ENCODE results near the gene DENND6A. TPM values are rescaled to one million over a fixed set of nuclear protein-coding genes. Genes with fewer than 3 reads are reported as not detected.
"Not testable (repeated sequence)": the region's sequence is repeated elsewhere in the genome, so short reads cannot be mapped to it uniquely, and the experiment has no call there.

DENND6A gene
- total RNA-seq, 2 experiments from 2014 or later = 30.6 to 31.9 TPM

DNA sequence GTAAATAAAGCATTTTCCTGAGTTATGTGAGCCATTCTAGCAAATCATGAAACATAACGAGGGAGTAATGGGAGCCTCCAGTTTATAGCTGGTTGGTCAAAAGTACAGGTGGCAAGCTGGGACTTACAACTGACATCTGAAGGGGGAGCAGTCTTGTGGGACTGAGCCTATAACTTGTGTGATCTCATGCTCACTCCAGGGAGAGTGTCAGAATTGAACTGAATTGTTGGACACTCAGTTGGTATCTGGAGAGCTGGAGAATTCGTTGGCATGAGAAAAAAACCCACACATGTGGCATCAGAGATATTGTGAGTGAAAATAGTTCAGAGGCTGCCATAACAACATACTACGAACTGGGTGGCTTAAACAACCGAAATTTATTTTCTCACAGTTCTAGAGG is 22.8 kb upstream of the DENND6A start:
- Mint-ChIP-seq H3K27me3 (peaks cover 2% of the 10 kb centered on the region), H3K9me3 (peaks cover under 1% of the 10 kb centered on the region), H3K27ac (no peak overlapping the region), H3K4me1 (no peaks in the 10 kb centered on the region), H3K4me3 (no peak overlapping the region), H3K36me3 (no peaks in the 10 kb centered on the region)
- no peak for DNase-seq
- no peak for ATAC-seq (ENCODE audit: low read depth)
- POLR2A ChIA-PET = interaction anchor here (0.9 kb wide), 1 partner anchor 20 kb away, joined by 3 read pairs; no protein-coding TSS in a partner anchor

DNA sequence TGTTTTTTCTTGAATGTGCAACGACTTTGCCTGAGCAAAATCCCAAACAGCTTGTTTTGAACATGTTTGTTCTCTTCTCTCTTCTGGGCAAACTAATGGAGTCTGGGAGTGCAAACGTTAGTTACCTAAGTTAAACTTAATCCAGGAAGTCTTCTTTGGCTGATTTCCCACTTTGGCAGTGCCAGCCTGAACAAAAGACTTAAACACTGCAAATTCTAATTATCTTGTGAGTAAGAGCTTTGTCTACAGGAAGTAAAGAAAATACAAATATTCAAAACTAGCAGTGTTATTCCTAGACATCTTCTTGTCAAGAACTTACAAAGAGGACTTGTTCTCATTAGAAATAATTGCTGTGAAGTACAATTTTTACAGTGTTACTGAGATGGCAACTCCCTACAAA is 16.7 kb upstream of the DENND6A start:
- no peak overlapping the region for H3K4me3 Mint-ChIP-seq
- H3K27ac Mint-ChIP-seq = no peak overlapping the region
- no peaks in the 10 kb centered on the region for H3K4me1 Mint-ChIP-seq
- H3K9me3 Mint-ChIP-seq = peaks cover 2% of the 10 kb centered on the region
- DNase-seq = no peak
- POLR2A ChIA-PET = no interaction called here
- no peak for ATAC-seq (ENCODE audit: low read depth)
- H3K36me3 Mint-ChIP-seq = no peaks in the 10 kb centered on the region
- peaks cover 2% of the 10 kb centered on the region for H3K27me3 Mint-ChIP-seq

- Mint-ChIP-seq H3K36me3 (no peaks in the 10 kb centered on the region), H3K4me1 (no peaks in the 10 kb centered on the region), H3K27ac (no peak overlapping the region), H3K4me3 (no peak overlapping the region), H3K9me3 (peaks cover 2% of the 10 kb centered on the region), H3K27me3 (peaks cover 2% of the 10 kb centered on the region)
- POLR2A ChIA-PET = no interaction called here
- no peak for ATAC-seq (ENCODE audit: low read depth)
- DNase-seq = no peak
These were observed 16.2 kb upstream of the DENND6A start for GRCh38 chr3:57709031-57709430.

GRCh38 chr3:57706462-57706861 is 13.6 kb upstream of the DENND6A start:
- DNase-seq (no peak), ATAC-seq (ENCODE audit: low read depth) (no peak)
- H3K4me1 Mint-ChIP-seq = no peaks in the 10 kb centered on the region
- H3K36me3 Mint-ChIP-seq = no peaks in the 10 kb centered on the region
- peaks cover 5% of the 10 kb centered on the region for H3K27me3 Mint-ChIP-seq
- POLR2A ChIA-PET = no interaction called here
- H3K27ac Mint-ChIP-seq = no peak overlapping the region
- no peak overlapping the region for H3K4me3 Mint-ChIP-seq
- H3K9me3 Mint-ChIP-seq = peaks cover 2% of the 10 kb centered on the region

DNA sequence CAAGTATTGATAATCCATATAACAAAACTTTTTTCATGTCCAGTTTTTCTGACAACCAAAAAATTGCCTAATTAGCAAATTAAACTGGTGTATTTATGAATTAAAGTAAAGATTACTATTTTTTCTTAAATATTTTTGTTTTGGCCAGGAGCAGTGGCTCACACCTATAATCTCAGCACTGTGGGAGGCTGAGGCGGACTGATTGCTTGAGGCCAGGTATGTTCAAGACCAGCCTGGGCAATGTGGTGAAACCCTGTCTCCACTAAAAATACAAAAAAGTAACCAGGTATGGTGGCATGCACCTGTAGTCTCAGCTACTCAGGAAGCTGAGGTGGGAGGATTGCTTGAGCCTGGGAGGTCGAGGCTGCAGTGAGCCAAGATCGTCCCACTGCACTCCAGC is 12.5 kb upstream of the DENND6A start:
- H3K36me3 Mint-ChIP-seq; ATAC-seq (ENCODE audit: low read depth); DNase-seq; H3K4me3 Mint-ChIP-seq; POLR2A ChIA-PET; H3K9me3 Mint-ChIP-seq; H3K27me3 Mint-ChIP-seq; H3K27ac Mint-ChIP-seq; H3K4me1 Mint-ChIP-seq: not testable (repeated sequence)

- POLR2A ChIA-PET = no interaction called here
- Mint-ChIP-seq H3K9me3 (no peaks in the 10 kb centered on the region), H3K36me3 (peaks cover under 1% of the 10 kb centered on the region), H3K4me1 (peaks cover under 1% of the 10 kb centered on the region), H3K27me3 (peaks cover 3% of the 10 kb centered on the region), H3K4me3 (no peak overlapping the region), H3K27ac (no peak overlapping the region)
- ATAC-seq (ENCODE audit: low read depth) (no peak), DNase-seq (no peak)
These were observed 8.9 kb upstream of the DENND6A start for GRCh38 chr3:57701781-57702180.

DNA sequence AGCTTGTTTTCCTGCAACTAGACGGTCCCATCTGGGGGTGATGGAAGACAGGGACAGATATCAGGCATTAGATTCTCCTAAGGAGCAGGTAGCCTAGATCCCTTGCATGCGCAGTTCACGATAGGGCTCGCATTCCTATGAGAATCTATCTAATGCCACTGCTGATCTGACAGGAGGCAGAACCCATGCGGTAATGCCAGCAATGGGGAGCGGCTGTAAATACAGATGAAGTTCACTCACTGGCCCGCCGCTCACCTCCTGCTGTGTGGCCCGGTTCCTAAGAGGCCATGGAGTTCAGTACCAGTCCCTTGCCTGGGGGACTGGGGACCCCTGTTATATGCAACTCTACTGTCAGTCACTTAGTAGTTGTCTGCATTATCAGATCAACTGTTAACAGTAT is 7.9 kb upstream of the DENND6A start:
- Mint-ChIP-seq H3K4me3 (no peak overlapping the region), H3K27me3 (peaks cover 3% of the 10 kb centered on the region), H3K9me3 (no peaks in the 10 kb centered on the region), H3K4me1 (peaks cover 3% of the 10 kb centered on the region), H3K27ac (no peak overlapping the region), H3K36me3 (peaks cover 2% of the 10 kb centered on the region)
- POLR2A ChIA-PET = no interaction called here
- no peak for ATAC-seq (ENCODE audit: low read depth)
- no peak for DNase-seq

DNA sequence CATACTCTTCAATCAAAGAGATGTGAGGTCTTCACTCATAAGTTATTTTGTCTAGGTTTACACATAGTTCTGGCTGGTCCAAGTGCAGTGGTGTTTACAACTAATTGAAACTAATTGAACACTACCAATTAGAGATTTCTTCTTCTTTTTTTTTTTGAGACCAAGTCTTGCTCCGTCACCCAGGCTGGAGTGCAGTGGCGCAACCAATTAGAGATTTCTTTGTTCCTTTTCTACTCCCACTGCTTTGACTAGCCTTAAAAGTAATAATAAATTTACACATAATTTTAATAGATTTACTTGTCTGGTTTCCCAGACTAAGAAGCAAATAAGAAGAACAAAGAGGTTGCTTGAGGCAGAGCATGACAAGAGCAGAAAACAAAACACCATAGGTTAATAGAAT is 6.7 kb upstream of the DENND6A start:
- Mint-ChIP-seq H3K4me1 (peaks cover 3% of the 10 kb centered on the region), H3K9me3 (no peaks in the 10 kb centered on the region), H3K27ac (no peak overlapping the region), H3K27me3 (peaks cover 3% of the 10 kb centered on the region), H3K36me3 (peaks cover 2% of the 10 kb centered on the region), H3K4me3 (no peak overlapping the region)
- ATAC-seq (ENCODE audit: low read depth) = no peak
- DNase-seq = no peak
- POLR2A ChIA-PET = no interaction called here

DNA sequence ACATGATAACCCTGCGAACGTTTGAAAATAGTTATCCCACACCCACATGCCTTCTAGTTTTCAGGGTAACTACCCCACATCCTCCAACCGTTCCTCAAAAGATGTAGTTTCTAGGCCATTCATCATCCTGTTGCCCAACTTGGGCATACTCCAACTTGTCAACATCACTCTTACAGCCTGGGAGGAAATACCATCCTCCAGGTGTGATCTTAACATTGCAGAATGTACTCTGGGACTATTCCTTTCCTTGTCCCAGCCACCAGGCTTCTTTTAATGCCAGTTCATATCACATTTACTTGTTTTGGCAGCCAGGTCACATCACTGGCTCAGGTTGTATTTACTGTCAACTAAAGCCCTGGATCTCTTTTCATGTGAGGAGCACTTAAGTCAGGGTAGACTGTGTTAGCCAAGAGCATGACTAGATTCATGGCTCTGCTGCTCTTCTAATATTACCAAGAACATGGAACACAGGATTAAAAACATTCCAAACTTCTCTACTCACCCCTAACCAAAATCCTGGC is 4.0 kb upstream of the DENND6A start:
- DNase-seq = no peak
- Mint-ChIP-seq H3K9me3 (no peaks in the 10 kb centered on the region), H3K27me3 (no peaks in the 10 kb centered on the region), H3K27ac (no peak overlapping the region), H3K36me3 (peaks cover 2% of the 10 kb centered on the region), H3K4me3 (no peak overlapping the region), H3K4me1 (peaks cover 6% of the 10 kb centered on the region)
- POLR2A ChIA-PET = no interaction called here
- ATAC-seq (ENCODE audit: low read depth) = no peak

GRCh38 chr3:57694146-57694545 is 1.3 kb upstream of the DENND6A start:
- ATAC-seq (ENCODE audit: low read depth) = no peak
- Mint-ChIP-seq H3K4me1 (peaks cover 27% of the 10 kb centered on the region), H3K4me3 (peak overlapping the region; percentile 30), H3K27ac (no peak overlapping the region), H3K9me3 (no peaks in the 10 kb centered on the region), H3K36me3 (peaks cover 2% of the 10 kb centered on the region), H3K27me3 (no peaks in the 10 kb centered on the region)
- no peak for DNase-seq
- POLR2A ChIA-PET = interaction anchor here (1.4 kb wide), 1 partner anchor 17 kb away, joined by 5 read pairs; no protein-coding TSS in a partner anchor

DNA sequence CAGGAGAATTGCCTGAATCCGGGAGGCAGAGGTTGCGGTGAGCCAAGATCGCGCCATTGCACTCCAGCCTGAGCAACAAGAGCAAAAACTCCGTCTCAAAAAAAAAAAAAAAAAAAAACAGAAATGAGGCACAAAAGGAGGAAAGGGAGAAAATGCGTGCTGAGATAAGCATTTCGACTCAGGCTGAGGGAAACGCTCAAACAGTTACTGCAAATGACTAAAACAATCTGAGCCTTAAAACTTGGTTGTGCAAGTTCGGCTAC is 813 bp downstream of the DENND6A start:
- POLR2A ChIA-PET = interaction anchor here (0.6 to 2.3 kb wide), 6 partner anchors 21 to 290 kb away, joined by 3 to 15 read pairs (median 8); partner anchors contain the start of genes ARF4, PDE12 and SLMAP
- not testable (repeated sequence) for DNase-seq; H3K27me3 Mint-ChIP-seq; H3K36me3 Mint-ChIP-seq; ATAC-seq (ENCODE audit: low read depth); H3K9me3 Mint-ChIP-seq
- Mint-ChIP-seq H3K4me3 (peak overlapping the region; percentile 92), H3K27ac (peak overlapping the region; percentile 85), H3K4me1 (peaks cover 33% of the 10 kb centered on the region)

DNA sequence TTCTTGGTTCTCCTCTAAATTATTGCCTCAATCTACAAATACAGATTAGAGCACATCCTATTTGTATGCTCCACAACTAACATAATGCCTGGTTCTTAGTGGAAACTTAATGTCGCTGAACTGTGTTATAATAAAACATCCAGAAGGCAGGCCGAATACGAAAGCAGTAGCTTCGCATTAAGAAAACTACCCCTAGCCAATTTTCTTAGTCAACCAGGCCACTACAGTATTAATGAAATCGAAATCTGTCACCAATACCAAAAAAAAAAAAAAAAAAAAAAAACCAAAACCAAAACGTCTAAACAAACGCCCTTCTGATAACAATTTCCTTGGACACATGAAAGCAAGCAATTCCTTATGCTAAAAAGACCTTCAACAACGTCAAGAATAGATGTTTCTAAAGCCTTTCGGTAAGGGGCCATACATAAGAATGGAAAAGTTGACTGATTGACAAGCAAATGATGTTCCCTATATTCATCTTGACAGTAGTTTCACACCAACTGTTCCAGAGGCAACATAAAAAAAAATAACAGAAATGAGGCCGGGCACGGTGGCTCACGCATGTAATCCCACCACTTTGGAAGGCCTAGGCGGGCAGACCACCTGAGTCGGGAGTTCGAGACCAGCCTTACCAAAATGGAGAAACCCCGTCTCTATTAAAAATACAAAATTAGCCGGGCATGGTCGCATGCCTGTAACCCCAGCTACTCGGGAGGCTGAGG is 1.3 kb downstream of the DENND6A start:
- Mint-ChIP-seq H3K4me3 (peak overlapping the region; percentile 92), H3K27ac (peak overlapping the region; percentile 85), H3K4me1 (peaks cover 33% of the 10 kb centered on the region), H3K9me3 (no peaks in the 10 kb centered on the region), H3K27me3 (no peaks in the 10 kb centered on the region), H3K36me3 (peaks cover 2% of the 10 kb centered on the region)
- peak; percentile 36 for DNase-seq
- POLR2A ChIA-PET = interaction anchor here (0.7 to 2.3 kb wide), 4 partner anchors 65 to 117 kb away, joined by 3 to 10 read pairs (median 6); partner anchors contain the start of genes ARF4 and SLMAP
- ATAC-seq (ENCODE audit: low read depth) = no peak

- POLR2A ChIA-PET = interaction anchor here (1.3 kb wide), 1 partner anchor 93 kb away, joined by 5 read pairs; no protein-coding TSS in a partner anchor
- H3K27ac Mint-ChIP-seq = no peak overlapping the region
- H3K9me3 Mint-ChIP-seq = no peaks in the 10 kb centered on the region
- H3K27me3 Mint-ChIP-seq = no peaks in the 10 kb centered on the region
- no peak for ATAC-seq (ENCODE audit: low read depth)
- peaks cover 2% of the 10 kb centered on the region for H3K36me3 Mint-ChIP-seq
- no peak overlapping the region for H3K4me3 Mint-ChIP-seq
- DNase-seq = no peak
- H3K4me1 Mint-ChIP-seq = peaks cover 36% of the 10 kb centered on the region
These were observed 3.4 kb downstream of the DENND6A start for GRCh38 chr3:57689367-57690053.

DNA sequence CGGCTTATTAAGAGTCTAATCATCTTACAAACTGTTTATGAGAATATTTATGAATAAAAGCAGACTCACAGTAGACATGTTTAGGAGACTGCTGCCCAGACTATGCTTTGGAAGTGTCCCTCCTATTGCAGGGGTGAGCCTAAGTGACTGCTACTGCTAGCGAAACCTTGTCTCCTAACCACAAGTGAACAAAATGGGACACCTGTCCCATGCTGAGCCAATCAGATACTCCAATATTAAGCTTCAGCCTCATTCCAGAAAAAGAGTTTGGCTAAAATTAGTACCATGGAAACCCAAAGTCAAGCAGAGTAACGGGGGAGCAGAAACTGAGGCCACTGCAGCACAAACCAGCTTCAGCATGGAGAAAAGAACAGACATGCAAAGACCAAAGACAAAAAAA is 4.6 kb downstream of the DENND6A start:
- DNase-seq = no peak
- no peaks in the 10 kb centered on the region for H3K27me3 Mint-ChIP-seq
- POLR2A ChIA-PET = interaction anchor here (0.9 to 1.3 kb wide), 2 partner anchors 92 to 132 kb away, joined by 3 to 5 read pairs; partner anchors contain the start of gene PDE12
- H3K4me1 Mint-ChIP-seq = peaks cover 34% of the 10 kb centered on the region
- no peak overlapping the region for H3K27ac Mint-ChIP-seq
- ATAC-seq (ENCODE audit: low read depth) = no peak
- H3K9me3 Mint-ChIP-seq = no peaks in the 10 kb centered on the region
- no peak overlapping the region for H3K4me3 Mint-ChIP-seq
- H3K36me3 Mint-ChIP-seq = peaks cover 2% of the 10 kb centered on the region
